ENCODE data around the gene USP17L18.
"Not testable (repeated sequence)": the region's sequence is repeated elsewhere in the genome, so short reads cannot be mapped to it uniquely, and the experiment has no call there.

The USP17L18 gene

DNA sequence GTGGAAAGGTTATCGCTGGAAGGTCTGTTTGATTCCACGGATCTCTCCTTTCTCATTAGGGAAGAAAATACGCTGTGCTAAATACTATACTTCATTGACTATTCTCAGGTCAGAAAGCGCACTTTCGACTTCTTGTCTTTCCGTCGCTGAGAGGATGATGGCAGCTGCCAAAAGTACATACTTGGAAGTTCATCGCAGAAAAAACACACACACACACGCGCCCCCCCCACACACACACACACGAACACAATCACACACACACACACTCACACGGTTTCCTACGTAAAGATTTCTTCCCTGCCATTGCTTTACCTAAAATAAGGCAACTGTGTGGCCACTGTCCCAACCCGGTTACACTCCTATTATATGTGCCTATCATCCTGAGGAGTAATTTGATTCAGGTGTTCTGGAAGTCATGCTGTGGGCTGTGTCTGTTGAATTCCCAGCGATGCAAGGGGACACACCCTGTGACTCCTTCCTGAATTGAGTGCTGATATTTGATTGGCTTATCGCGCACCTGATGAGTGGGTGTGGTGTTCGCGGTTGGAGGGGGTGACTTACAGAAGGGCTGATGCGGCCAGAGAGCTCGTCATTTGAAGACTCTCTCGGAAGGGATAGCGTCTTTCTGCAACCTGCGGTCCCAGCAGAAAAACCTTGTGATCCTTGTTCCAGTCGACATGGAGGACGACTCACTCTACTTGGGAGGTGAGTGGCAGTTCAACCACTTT lies at the start of gene USP17L18:
Gene USP17L18 (plus strand): TSS at position 678 of the 728 bp plus-strand sequence. CDS start 0 bp downstream, at position 678.
- DNase-seq (ENCODE audit: low read depth), result peak; percentile 2

DNA sequence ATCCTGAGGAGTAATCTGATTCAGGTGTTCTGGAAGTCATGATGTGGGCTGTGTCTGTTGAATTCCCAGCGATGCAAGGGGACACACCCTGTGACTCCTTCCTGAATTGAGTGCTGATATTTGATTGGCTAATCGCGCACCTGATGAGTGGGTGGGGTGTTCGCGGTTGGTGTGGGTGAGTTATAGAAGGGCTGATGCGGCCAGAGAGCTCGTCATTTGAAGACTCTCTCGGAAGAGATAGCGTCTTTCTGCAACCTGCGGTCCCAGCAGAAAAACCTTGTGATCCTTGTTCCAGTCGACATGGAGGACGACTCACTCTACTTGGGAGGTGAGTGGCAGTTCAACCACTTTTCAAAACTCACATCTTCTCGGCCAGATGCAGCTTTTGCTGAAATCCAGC lies 38.1 kb upstream of the USP17L18 start, which contains the start of gene USP17L10:
Gene USP17L10 (plus strand): TSS at position 301 of the 400 bp plus-strand sequence. CDS start 0 bp downstream, at position 301.
- not testable (repeated sequence) for DNase-seq (ENCODE audit: low read depth)

DNA sequence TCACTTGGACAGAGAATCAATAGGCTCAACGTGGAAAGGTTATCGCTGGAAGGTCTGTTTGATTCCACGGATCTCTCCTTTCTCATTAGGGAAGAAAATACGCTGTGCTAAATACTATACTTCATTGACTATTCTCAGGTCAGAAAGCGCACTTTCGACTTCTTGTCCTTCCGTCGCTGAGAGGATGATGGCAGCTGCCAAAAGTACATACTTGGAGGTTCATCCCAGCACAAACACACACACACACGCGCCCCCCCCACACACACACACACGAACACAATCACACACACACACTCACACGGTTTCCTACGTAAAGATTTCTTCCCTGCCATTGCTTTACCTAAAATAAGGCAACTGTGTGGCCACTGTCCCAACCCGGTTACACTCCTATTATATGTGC lies 33.7 kb upstream of the USP17L18 start:
- not testable (repeated sequence) for DNase-seq (ENCODE audit: low read depth)

- DNase-seq (ENCODE audit: low read depth), result not testable (repeated sequence)
These were observed 33.3 kb upstream of the USP17L18 start, which contains the start of gene USP17L11 for GRCh38 chr4:9215105-9215504. Gene USP17L11, plus strand, starts transcription at chr4:9215405. Its CDS starts 0 bp downstream, at chr4:9215405.

- not testable (repeated sequence) for DNase-seq (ENCODE audit: low read depth)
These were observed 28.6 kb upstream of the USP17L18 start, which contains the start of gene USP17L12 for GRCh38 chr4:9219852-9220251. Gene USP17L12, plus strand, starts transcription at chr4:9220152. Its CDS starts 0 bp downstream, at chr4:9220152.

DNA sequence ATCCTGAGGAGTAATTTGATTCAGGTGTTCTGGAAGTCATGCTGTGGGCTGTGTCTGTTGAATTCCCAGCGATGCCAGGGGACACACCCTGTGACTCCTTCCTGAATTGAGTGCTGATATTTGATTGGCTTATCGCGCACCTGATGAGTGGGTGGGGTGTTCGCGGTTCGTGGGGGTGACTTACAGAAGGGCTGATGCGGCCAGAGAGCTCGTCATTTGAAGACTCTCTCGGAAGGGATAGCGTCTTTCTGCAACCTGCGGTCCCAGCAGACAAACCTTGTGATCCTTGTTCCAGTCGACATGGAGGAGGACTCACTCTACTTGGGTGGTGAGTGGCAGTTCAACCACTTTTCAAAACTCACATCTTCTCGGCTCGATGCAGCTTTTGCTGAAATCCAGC lies 23.8 kb upstream of the USP17L18 start, which contains the start of gene USP17L13:
Gene USP17L13 (plus strand): TSS at position 301 of the 400 bp plus-strand sequence. CDS start 0 bp downstream, at position 301.
- not testable (repeated sequence) for DNase-seq (ENCODE audit: low read depth)

- not testable (repeated sequence) for DNase-seq (ENCODE audit: low read depth)
These were observed 18.2 kb upstream of the USP17L18 start for GRCh38 chr4:9230249-9230648.

GRCh38 chr4:9234085-9234484 lies 14.3 kb upstream of the USP17L18 start, which contains the start of gene USP17L15:
Gene USP17L15, plus strand, starts transcription at chr4:9234385. Its CDS starts 0 bp downstream, at chr4:9234385.
- not testable (repeated sequence) for DNase-seq (ENCODE audit: low read depth)

DNA sequence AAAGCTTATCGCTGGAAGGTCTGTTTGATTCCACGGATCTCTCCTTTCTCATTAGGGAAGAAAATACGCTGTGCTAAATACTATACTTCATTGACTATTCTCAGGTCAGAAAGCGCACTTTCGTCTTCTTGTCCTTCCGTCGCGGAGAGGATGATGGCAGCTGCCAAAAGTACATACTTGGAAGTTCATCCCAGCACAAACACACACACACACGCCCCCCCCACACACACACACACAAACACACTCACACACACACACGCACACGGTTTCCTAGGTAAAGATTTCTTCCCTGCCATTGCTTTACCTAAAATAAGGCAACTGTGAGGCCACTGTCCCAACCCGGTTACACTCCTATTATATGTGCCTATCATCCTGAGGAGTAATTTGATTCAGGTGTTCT lies 10.0 kb upstream of the USP17L18 start:
- peak; percentile 5 for DNase-seq (ENCODE audit: low read depth)

DNA sequence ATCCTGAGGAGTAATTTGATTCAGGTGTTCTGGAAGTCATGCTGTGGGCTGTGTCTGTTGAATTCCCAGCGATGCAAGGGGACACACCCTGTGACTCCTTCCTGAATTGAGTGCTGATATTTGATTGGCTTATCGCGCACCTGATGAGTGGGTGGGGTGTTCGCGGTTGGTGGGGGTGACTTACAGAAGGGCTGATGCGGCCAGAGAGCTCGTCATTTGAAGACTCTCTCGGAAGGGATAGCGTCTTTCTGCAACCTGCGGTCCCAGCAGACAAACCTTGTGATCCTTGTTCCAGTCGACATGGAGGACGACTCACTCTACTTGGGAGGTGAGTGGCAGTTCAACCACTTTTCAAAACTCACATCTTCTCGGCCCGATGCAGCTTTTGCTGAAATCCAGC lies 4.9 kb upstream of the USP17L18 start, which contains the start of gene USP17L17:
Gene USP17L17 (plus strand): TSS at position 301 of the 400 bp plus-strand sequence. CDS start 0 bp downstream, at position 301.
- not testable (repeated sequence) for DNase-seq (ENCODE audit: low read depth)

- not testable (repeated sequence) for DNase-seq (ENCODE audit: low read depth)
These were observed 4.6 kb downstream of the USP17L18 start, which contains the start of gene USP17L19 for GRCh38 chr4:9253078-9253477. Gene USP17L19, plus strand, starts transcription at chr4:9253378. Its CDS starts 0 bp downstream, at chr4:9253378.

GRCh38 chr4:9257824-9258223 lies 9.4 kb downstream of the USP17L18 start, which contains the start of gene USP17L20:
Gene USP17L20, plus strand, starts transcription at chr4:9258124. Its CDS starts 0 bp downstream, at chr4:9258124.
- DNase-seq (ENCODE audit: low read depth), result not testable (repeated sequence)

DNA sequence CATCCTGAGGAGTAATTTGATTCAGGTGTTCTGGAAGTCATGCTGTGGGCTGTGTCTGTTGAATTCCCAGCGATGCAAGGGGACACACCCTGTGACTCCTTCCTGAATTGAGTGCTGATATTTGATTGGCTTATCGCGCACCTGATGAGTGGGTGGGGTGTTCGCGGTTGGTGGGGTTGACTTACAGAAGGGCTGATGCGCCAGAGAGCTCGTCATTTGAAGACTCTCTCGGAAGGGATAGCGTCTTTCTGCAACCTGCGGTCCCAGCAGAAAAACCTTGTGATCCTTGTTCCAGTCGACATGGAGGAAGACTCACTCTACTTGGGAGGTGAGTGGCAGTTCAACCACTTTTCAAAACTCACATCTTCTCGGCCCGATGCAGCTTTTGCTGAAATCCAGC lies 14.1 kb downstream of the USP17L18 start, which contains the start of gene USP17L21:
Gene USP17L21 (plus strand): TSS at position 301 of the 400 bp plus-strand sequence. CDS start 0 bp downstream, at position 301.
- DNase-seq (ENCODE audit: low read depth), result not testable (repeated sequence)

GRCh38 chr4:9267319-9267718 lies 18.9 kb downstream of the USP17L18 start, which contains the start of gene USP17L22:
Gene USP17L22, plus strand, starts transcription at chr4:9267619. Its CDS starts 0 bp downstream, at chr4:9267619.
- not testable (repeated sequence) for DNase-seq (ENCODE audit: low read depth)

GRCh38 chr4:9271719-9272118 lies 23.3 kb downstream of the USP17L18 start:
- DNase-seq (ENCODE audit: low read depth), result not testable (repeated sequence)
